ENCODE results near the gene SLC9A8.

Gene SLC9A8

DNA sequence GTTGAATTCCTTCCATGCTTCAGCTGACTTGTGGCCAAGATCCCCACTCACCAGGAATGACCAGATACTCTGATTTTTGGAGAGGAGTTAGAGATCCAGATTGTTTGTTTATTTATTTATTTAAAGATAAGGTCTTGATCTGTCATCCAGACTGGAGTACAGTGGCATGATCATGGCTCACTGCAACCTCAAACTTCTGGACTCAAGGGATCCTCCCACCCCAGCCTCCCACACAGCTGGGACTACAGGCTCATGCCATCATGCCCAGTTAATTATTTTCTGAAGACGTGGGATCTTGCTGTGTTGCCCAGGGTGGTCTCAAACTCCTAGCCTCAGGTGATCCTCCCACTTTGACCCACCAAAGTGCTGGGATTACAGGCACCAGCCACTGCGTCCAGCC is 106.8 kb downstream of the SLC9A8 start:
- H3K27ac ChIP-seq = no peak overlapping the region
- TF ChIP-seq, protein P1, sequence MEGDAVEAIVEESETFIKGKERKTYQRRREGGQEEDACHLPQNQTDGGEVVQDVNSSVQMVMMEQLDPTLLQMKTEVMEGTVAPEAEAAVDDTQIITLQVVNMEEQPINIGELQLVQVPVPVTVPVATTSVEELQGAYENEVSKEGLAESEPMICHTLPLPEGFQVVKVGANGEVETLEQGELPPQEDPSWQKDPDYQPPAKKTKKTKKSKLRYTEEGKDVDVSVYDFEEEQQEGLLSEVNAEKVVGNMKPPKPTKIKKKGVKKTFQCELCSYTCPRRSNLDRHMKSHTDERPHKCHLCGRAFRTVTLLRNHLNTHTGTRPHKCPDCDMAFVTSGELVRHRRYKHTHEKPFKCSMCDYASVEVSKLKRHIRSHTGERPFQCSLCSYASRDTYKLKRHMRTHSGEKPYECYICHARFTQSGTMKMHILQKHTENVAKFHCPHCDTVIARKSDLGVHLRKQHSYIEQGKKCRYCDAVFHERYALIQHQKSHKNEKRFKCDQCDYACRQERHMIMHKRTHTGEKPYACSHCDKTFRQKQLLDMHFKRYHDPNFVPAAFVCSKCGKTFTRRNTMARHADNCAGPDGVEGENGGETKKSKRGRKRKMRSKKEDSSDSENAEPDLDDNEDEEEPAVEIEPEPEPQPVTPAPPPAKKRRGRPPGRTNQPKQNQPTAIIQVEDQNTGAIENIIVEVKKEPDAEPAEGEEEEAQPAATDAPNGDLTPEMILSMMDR (conservative IDR thresholded peaks at IDR 0.05) = no peak
- no peak for TF ChIP-seq ZFX (IDR thresholded peaks at IDR 0.05)

- no peak overlapping the region for H3K27ac ChIP-seq
- TF ChIP-seq ZFX (IDR thresholded peaks at IDR 0.05) = no peak
- TF ChIP-seq, protein P1 (conservative IDR thresholded peaks at IDR 0.05) = no peak
Measured at GRCh38 chr20:49924247-49924646, 111.6 kb downstream of the SLC9A8 start.

DNA sequence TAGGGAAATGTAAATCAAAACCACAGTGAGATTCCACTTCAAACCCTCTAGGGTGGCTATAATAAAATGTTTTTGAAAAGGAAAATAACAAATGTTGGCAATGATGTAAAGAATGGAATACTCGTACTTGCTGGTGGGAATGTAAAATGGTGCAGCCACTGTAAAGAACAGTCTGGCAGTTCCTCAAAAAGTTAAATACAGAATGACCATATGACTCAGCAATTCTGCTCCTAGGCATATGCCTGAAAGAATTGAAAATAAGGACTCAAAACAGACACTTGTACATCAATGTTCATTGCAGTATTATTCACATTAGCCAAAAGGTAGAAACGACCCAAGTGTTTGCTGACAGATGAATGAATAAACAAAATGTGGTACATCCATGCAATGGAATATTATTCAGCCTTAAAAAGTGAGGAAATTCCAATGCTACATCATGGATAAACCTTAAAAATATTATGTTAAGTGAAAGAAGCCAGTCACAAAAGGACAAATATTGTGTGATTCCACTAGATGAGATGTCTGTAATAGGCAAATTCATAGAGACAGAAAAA is 113.3 kb downstream of the SLC9A8 start:
- no peak overlapping the region for H3K27ac ChIP-seq
- TF ChIP-seq, protein P1 (conservative IDR thresholded peaks at IDR 0.05) = no peak
- no peak for TF ChIP-seq ZFX (IDR thresholded peaks at IDR 0.05)

- no peak overlapping the region for H3K27ac ChIP-seq
- TF ChIP-seq, protein P1 (conservative IDR thresholded peaks at IDR 0.05) = peak; percentile 97
- TF ChIP-seq ZFX (IDR thresholded peaks at IDR 0.05) = no peak
Measured at GRCh38 chr20:49928411-49929141, 115.9 kb downstream of the SLC9A8 start.

GRCh38 chr20:49929142-49929494 is 116.5 kb downstream of the SLC9A8 start:
- H3K27ac ChIP-seq = no peak overlapping the region
- no peak for TF ChIP-seq ZFX (IDR thresholded peaks at IDR 0.05)
- TF ChIP-seq, protein P1 (conservative IDR thresholded peaks at IDR 0.05) = no peak

DNA sequence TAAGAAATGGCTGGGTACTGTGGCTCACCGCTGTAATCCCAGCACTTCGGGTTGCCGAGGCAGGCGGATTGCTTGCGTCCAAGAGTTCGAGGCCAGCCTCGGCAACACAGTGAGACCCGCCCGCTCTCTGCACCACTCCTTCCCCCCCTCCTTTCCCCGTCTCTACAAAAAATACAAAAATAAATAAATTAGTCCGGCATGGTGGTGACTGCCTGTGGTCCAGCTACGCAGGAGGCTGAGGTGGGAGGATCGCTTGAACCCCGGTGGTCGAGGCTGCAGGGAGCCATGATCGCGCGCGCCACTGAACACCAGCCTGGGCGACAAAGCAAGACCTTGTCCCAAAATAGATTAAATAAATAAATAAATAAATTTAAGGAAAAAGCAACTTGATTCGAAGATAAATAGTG is 123.1 kb downstream of the SLC9A8 start:
- no peak for TF ChIP-seq ZFX (IDR thresholded peaks at IDR 0.05)
- TF ChIP-seq, protein P1 (conservative IDR thresholded peaks at IDR 0.05) = no peak
- peak overlapping the region; percentile 83; the same call in 1 of the 2 replicates for H3K27ac ChIP-seq

DNA sequence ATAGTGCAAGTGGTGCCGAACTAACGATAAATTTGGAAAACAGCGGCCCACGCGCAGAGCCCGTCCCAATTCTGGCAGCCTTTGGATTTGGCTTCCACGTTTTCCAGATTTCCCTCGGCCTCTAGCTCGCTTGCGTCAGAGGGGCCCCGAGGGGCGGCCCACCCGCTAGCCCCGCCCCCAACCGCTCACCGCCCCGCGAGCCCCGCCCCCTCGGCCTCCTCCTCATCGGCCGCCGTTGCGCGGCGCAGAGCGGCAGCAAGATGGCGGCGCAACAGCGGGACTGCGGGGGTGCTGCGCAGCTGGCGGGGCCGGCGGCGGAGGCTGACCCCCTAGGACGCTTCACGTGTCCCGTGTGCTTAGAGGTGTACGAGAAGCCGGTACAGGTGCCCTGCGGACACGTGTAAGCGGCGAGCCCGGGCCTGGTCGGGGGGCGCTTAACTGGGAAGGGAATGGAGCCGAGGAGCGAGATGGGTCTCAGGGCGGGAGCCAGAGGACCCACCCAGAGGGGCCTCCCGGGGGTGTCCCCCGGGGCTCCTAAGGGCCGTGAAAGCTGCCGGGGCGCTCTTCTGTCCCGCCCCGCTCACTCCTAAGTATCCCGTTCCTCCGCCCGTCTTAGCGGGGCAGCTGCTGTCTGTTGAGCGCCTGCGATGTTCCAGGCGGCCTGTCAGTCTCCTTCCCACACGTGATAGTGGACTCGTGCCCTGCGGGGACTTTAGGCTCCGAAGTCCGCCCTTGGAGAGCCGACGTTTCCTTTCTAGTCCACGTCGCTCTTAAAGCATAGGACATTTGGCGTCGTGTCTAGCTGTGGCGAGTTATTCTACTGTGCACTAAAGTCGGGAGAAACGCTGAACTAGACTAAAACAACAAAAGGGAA is 123.8 kb downstream of the SLC9A8 start, which contains the start of gene RNF114:
Gene RNF114 (plus strand): TSS at position 245 of the 874 bp plus-strand sequence. CDS start 16 bp downstream, at position 261.
- 0 out of 2 replicates have a peak, but pooled peaks have one; percentile 13 for TF ChIP-seq ZFX (IDR thresholded peaks at IDR 0.05)
- TF ChIP-seq, protein P1 (conservative IDR thresholded peaks at IDR 0.05) = no peak
- H3K27ac ChIP-seq = peak within 1 kb of the TSS; percentile 83
